ENCODE measurements around the gene YJU2.

GRCh38 chr19:4305659-4306058 is 58.8 kb downstream of the YJU2 start:
- TF ChIP-seq CTCF (IDR thresholded peaks at IDR 0.05; ENCODE audit: low read length) (no peak), EZH2 (optimal IDR thresholded peaks at IDR 0.05; ENCODE audit: low read depth, low read length) (no peak), EZH2phosphoT487 (IDR thresholded peaks at IDR 0.05; ENCODE audit: low read length) (no peak)
